ENCODE results near the gene SLC8A2.

Gene SLC8A2, protein sequence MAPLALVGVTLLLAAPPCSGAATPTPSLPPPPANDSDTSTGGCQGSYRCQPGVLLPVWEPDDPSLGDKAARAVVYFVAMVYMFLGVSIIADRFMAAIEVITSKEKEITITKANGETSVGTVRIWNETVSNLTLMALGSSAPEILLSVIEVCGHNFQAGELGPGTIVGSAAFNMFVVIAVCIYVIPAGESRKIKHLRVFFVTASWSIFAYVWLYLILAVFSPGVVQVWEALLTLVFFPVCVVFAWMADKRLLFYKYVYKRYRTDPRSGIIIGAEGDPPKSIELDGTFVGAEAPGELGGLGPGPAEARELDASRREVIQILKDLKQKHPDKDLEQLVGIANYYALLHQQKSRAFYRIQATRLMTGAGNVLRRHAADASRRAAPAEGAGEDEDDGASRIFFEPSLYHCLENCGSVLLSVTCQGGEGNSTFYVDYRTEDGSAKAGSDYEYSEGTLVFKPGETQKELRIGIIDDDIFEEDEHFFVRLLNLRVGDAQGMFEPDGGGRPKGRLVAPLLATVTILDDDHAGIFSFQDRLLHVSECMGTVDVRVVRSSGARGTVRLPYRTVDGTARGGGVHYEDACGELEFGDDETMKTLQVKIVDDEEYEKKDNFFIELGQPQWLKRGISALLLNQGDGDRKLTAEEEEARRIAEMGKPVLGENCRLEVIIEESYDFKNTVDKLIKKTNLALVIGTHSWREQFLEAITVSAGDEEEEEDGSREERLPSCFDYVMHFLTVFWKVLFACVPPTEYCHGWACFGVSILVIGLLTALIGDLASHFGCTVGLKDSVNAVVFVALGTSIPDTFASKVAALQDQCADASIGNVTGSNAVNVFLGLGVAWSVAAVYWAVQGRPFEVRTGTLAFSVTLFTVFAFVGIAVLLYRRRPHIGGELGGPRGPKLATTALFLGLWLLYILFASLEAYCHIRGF

DNA sequence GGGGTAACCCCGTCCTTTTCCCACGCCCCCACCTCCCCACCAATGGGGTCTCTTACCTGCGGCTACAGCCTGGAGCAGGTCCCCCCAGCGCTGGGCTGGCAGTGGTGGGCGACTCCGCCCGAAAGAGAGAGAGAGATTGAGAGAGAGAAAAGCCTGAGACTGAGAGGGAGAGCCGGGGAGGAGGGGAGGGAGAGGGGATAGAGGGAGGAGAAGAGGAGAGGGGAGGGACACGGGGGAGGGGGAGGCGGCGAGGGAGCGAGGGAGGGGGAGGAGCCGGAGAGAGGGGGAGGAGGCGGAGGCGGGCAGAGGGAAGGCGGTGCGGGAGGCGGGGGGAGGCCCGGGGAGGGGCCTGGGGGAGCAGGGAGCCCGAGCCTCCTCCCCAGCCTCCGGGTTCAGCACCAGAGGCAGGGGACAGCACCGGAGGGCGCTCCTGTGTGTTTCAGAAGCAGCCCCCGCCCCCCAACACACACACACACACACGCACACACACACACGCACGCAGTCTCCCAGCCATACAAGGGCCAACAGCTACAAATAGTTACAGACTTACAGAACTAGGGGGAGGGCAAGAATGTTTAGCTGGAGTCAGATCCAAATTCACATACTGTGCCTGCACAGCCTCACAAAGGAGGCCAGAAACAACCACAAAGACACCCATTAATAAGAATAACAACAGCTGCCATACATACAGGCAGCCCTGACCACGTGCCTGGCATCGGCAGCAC, at the start of gene SLC8A2:
SLC8A2 (minus strand) TSS at position 161 of the 725 bp plus-strand sequence. CDS start 5,490 bp downstream, outside the sequence.
- DNase-seq (ENCODE audit: low spot score), result peak; percentile 34

DNA sequence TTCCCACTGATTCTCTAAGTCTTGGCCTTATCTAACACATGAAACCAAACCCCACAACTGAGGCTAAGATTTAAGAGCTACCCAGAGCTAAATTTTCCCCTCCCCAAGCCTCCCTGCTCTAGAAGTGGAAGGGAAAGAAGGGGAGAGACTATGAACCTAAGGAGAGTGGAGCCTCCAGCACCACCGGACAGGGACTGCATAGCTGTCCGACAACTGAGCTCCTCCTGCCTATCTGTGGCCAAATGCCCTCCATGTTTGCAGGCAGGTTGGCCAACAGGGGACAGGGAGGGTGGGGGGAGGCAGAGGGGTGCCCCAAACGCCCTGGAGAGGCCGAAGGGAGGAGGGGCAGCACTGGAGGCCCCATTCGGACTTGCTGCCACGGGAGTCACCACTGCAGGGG, 49.1 kb upstream of the SLC8A2 start:
- no peak for DNase-seq (ENCODE audit: low spot score)

DNA sequence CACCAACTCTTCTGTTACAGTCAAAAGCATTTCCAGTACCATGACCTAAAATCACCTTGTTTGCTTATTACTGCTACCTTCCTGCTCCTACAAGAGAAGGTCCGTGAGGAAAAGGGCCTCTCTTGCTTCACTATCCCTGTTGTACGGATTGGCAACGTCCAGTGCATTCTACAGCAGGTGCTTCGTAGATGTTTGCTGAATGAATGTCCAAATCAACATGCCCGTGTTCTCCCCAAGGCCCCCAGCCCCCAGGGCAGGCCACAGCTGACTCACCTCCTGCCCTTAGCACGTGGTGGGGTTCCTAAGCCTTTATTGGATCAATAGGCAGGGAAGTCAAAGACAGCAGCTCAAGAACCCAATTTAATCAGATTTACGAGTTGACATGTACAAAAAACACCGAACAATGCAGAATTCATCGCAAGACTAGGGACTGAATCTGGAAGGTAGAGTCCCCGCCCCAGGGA, 48.7 kb upstream of the SLC8A2 start:
- DNase-seq (ENCODE audit: low spot score), result no peak

DNA sequence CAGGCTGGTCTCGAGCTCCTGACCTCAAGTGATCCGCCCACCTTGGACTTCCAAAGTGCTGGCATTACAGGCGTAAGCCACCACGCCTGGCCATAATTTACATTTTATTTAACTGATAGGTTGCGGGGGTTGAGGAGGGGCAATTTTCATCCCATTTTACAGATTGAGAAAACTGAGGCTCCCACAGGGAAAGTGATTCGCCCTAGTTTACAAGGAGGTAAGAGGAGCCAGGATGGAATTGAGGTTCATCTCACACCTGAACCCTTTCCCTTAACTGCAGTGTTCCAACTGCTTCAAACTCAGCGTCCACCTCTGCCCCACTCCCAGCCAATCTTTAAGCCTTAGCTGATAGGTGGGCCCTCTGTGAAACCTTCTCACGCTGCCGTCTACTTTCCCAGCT, 47.2 kb upstream of the SLC8A2 start:
- no peak for DNase-seq (ENCODE audit: low spot score)

DNA sequence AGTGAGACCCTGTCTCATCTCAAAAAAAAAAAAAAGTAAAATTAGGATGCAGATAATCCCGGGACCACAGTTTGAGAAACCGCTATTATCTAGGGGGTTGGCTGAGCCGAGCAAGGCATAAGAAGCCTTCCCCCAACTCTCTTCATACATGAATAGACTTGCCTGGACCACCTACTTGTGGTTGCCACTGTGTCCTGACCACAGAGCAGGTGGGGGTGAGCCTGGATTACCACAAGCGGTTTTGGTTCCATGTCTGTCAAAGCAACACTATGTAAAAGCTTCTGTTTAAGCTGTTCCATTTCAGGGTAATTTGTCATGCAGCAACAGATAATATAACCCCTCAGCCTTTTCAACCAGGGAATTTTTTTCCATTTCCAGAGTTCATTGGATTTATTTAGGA, 46.4 kb upstream of the SLC8A2 start:
- peak; percentile 29 for DNase-seq (ENCODE audit: low spot score)

DNA sequence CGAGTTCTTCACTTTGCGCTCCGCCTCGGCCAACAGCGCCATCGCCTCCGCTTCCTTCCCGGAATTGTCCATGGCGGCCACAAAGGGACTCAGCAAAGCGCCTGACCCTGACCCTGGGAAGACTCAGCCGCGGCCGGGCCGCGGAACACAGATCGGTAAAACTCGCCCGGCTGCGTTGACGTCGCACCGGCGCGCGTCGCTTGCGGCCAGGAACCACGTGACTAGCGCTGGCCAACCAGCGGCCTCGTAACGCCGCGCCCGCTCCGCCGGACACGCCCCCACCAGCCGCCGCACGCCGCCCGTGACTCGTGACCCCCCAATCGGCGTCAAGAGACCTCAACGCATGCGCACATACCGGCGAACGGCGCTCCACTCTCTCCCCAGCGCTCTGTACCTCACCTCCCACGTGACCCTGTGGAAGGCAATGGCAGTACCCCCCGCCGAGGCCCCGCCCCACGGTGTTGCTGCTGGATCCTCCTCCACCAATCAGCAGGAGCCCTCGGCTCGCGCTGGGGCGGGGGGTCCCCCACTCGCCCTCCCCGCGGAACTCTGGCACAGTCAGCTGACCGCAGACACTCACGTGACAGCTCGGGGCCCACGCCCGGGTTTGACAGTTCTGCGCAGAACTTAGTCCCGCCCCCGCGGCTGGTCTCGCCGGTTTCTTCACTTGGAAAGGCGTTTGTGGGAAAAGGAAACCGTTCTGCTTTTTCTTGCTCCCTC, 43.3 kb upstream of the SLC8A2 start, which contains the start of gene NAPA:
NAPA (minus strand) TSS at position 195 of the 720 bp plus-strand sequence; CDS start at position 72, 123 bp downstream.
- peak; percentile 100 for DNase-seq (ENCODE audit: low spot score)

DNA sequence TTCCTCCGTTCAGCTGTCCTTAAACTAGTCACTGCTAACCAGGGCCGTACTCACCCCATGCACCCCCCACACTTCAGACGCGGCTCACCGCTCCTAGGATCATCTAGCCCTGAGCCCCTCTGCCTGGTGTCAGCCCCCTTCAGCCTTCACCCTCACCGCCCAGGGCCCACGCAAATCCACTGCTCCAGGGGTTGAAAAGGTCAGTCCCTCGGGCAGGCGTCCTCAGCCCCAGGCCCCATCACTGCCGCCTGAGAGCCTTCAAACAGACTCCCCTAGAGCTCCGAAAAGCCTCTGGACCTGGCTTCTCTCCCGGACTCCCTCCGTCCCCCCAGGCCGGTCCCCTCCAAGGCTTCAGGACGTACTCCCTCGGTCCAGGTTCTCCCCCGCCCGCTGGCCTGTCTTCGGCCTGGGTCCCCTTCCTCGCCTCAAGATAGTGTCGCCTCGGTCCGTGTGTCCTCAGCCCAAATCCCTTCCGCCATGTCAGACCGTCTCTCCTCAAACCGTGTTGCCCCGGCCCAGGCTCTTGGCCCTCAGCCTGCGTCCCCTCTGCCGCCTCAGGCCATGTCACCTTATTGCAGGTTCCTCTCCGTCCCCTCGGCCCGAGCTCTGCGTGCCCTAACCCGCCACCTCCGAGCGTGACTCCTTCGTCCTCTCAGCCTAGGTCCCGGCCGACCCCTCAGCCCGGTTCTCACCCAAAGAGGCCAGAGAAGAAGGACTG, 42.6 kb upstream of the SLC8A2 start:
- no peak for DNase-seq (ENCODE audit: low spot score)

DNA sequence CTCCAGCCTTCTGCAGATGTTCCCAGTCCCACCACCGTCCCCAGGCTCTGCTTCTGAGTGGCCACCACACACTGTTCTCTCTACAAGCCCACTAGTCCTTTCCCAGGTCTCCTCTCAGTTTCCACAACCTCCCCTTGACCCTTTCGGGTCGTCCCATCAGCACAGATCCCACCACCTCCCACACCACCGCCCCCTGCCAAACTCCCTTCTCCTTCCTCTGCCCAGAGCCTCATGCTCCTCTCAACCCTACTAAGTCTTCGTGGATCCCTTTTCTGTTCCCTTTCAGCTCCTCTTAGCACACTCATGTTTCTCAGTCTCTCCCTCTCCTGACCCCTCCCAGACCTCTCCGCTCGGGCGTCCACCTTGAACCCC, 41.2 kb upstream of the SLC8A2 start:
- DNase-seq (ENCODE audit: low spot score), result no peak

DNA sequence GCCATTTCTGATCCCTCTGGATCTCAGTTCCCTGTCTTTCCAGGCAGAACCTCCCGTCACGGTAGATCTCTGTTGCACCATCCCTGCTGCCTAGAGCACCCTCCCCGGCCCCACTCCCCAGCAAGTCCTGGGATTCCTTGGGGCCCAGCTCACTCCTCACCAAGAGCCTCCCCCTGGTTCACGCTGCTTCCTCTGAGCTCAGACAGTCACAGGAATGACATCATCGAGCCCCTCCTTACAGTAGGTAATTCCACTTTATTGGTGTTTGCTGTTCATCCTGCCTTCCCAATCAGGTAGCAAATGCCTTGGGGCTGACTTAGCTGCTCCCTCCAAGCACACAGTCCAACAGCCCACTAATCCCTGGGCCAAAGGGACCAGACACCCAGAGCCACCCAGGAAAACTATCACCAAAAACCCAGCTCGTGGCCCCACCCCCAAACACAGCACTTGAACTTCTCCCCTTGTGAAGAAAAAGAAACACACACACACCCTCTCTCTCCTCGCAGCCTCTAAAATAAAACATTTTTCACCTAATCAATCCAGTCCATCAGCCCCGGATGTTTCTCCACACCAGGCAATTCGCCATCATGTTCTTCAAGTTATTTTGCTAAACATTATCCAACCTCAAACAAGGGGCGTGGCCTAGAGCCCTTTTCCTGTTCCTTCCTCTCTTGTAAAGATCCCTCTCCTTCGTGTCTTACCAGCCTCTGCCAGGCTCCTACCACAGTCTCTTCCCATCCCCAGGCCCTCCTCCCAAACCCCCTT, 40.7 kb upstream of the SLC8A2 start:
- no peak for DNase-seq (ENCODE audit: low spot score)

DNA sequence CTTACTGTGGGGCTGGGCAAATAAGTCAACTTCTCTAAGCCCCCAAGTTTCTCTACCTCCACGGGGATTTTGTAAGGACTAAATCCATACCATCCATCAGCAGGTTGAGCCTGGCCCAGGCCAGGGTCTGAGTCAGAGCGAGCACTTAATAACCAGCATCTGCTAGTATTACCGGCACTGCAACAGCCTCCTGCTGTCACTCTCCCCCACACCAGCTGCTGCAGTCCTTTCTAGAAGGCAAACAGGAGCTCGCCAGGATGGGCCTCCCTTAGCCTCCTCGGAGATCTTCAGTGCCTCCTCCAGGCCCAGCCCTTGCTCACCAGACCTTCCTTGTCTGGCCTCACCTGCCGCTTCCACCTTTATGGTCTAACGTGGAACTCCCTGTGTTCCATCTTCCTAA, 40.0 kb upstream of the SLC8A2 start:
- no peak for DNase-seq (ENCODE audit: low spot score)

DNA sequence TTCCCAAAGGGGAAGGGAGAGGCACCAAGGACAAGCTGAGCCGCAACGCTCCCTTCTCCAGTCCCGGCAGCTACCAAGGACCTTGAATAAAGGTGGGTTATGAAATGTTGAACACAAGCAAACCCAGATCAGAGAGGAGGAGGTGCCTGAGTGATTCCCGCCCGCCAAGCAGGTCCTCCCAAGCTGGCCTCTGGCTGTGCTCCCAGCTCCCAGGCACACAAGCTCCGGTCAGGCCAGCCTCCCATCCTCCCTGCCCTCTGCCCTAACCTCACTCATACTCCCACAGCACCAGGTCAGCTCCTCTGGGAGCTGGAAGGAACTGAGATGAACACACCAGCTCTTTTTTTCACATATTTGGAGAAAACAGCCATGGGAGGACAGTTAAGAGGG, 39.4 kb upstream of the SLC8A2 start:
- DNase-seq (ENCODE audit: low spot score), result no peak

DNA sequence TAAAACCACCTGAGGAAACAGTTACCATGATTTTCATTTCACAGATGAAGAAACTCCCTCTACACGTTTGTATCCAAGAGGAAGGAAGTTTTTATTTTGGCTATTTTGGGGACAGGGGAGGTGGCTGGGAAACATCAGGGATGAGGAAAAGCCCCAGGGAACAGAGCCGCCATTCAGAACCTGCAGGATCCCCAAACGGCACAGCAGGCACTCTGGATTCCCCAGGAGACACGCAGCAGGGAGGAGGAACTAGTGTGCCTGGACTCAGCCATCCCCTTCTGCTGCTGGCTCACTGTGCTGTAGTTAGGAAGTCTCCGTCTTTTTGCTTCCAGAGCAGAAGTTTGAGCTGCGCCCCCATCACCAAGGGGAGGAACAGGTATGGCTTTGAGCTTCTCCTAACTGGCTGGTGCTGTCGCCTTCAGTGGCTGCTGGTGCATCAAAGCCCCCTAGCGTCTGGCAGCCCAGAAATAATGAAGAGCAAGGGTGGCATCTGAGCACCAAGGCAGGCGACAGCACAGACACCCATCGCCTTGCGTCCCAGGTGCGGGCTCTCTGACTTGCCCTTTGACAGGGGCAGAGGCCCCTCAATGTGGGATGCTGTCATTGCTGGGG, 38.9 kb upstream of the SLC8A2 start:
- DNase-seq (ENCODE audit: low spot score), result no peak

DNA sequence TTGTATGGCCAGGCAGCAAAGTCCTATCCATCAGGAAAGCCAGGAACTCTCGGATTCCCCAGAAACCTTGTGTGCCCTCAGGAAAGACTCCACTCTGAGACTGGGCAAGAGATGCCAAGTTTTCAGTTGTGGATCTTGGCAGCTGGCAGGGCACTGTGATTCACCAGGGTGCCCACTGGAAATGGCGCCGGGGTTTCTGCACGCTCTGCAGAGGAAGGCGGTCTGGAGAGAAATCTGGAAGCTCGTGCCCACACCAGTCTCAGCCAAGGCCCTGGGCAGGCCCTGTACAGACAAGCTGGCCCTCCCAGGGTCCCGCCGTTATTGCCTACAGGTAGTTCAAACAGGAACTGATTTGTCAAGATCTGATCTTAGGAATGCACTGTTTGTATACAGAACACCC, 38.3 kb upstream of the SLC8A2 start:
- DNase-seq (ENCODE audit: low spot score), result no peak

DNA sequence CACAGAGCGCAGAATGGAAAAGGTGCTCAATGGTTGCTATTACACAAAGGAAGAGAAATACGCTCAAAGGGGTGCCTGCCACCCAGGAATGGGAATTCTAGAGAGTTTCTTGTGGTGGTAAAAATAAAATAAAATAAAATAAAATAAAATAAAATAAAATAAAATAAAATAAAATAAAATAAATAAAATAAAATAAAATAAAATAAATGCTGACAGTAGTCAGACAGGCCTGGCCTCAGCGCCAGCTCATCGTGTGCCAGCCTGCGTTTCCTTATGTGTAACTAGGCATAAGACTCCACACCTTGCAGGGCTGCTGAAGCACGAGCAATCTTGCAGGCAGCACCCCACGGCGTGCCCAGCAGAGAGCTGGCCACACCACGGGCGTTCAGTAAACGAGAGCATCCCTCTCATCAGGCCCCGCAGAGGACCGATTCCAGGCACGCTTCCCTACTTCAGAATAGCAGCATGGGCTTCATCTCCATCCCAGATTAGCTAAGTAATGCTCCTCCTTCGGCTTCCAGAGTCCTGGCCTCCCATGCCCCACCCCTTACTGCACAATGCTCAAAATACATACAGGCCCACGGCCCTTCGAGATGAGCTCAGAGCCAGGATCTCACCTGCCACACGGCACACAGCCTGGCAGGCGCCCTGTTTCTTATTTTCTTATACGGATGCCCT, 37.6 kb upstream of the SLC8A2 start:
- DNase-seq (ENCODE audit: low spot score), result no peak

DNA sequence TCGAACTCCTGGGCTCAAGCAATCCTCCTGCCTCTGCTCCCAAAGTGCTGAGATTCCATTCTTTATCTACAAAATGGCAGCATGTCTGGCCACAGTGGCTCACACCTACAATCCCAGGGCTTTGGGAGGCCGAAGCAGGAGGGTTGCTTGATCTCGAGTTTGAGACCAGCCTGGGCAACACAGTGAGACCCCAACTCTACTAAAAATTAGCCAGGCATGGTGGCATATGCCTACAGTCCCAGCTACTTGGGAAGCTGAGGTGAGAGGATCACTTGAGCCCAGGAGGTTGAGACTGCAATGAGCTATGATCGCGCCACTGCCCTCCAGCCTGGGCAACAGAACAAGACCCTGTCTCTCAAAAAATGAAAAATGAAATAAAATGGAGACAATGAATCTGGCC, 37.0 kb upstream of the SLC8A2 start:
- no peak for DNase-seq (ENCODE audit: low spot score)

DNA sequence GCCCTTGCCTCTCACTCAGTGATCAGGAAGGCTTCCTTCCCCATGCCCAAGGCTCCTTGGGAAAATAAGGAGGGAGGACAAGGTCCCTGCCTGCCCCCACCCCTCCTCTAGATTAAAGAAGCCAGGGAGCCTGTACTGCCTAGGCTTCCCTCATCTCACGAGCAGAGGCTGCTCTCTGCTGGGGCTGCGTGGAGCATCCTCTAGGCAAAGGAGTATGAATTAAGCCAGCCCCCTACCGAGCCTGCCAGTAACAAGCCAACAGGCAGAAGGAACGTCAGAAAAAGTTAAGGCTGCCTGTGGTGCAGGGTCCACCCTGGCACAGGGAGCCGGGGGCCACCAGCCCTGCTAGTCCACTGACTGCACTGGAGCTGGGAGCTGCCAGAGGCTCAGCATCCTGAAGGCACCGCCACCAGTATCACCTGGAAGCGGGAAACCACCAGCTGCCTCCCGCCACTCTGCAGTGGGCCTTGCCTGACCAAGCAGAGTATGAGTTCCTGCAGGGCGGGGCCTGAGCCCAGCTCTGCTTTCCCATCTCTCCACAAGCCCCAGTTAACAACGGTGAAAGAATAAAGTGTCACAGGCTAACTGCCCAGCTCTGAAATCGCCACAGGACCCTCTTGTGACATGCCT, 36.3 kb upstream of the SLC8A2 start:
- DNase-seq (ENCODE audit: low spot score), result no peak

DNA sequence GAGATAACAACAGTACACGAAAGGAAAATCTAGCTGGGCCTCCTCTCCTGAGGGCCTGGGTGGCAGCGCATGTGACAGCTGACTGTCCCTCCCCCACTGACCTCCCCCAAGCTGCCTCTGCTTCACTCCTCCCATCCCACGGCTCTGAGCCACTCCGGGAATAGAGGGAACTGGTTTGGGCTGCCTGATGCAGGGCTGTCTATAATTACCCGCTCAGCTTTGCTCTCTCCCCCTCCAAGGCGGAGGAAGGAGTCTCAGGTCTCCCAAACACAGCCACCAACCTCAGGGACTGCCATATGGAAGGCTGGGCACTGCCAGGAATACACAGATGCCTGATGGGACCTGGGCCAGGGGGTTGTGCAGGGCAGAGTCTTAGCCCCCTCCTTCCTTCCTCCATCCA, 35.3 kb upstream of the SLC8A2 start:
- no peak for DNase-seq (ENCODE audit: low spot score)

DNA sequence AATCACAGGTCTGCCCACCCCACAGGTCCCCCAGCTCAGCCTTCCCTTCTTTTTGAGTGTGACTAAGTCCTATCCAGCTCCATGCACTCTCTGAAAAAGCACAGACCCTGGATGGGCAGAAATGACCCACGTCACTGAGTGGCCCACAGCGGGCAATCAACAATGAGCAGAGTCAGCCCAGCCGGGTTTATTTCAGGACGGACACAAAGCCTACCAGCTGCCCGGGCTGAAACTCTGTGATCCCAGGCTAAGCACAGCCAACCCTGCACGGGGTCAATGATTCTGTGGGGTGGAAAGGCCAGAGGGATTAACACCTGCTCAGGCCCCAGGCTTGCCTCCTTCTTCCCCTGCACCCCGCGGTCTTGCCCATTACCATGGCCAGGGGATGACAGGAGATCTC, 34.8 kb upstream of the SLC8A2 start:
- DNase-seq (ENCODE audit: low spot score), result no peak

DNA sequence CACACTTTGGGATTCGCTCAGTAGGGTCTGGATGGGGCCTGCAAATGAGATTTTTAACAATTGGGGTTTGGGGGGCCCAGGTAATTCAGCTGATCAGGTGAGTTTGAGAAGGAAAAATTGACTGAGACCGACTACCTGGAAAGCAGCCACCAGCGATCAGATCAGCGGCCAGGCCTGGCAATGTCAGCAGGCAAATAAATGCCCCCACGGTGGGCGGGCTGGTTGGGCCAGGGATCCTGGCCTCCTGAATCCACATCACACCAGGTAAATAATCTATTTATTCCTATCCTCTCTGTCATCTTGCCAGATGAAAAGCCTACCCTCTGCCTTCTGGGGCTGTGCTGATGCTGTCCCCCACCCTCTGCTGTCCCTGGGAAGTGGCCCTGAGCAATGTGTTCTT, 33.8 kb upstream of the SLC8A2 start:
- no peak for DNase-seq (ENCODE audit: low spot score)
